Ishikawa (cell line): ENCODE results near the gene CAMK1D.

Source experiments
- CEBPB ChIP-seq: IDR thresholded peaks from 2 replicates; pipeline ENCODE4 v1.6.1; 2012
- CREB1 ChIP-seq: IDR thresholded peaks from 2 replicates; pipeline ENCODE4 v1.6.1; 2012; ENCODE audit warnings: low read depth
- EGR1 ChIP-seq: IDR thresholded peaks from 2 replicates; pipeline ENCODE4 v1.6.1; 2012
- EP300 ChIP-seq: IDR thresholded peaks from 2 replicates; pipeline ENCODE4 v1.6.1; 2012; ENCODE audit warnings: borderline replicate concordance
- FOXM1 ChIP-seq: IDR thresholded peaks from 2 replicates; pipeline ENCODE4 v1.6.1; 2012; ENCODE audit warnings: low read depth, borderline replicate concordance
- MAX ChIP-seq: IDR thresholded peaks from 2 replicates; pipeline ENCODE4 v1.6.1; 2012
- NFIC ChIP-seq: IDR thresholded peaks from 2 replicates; pipeline ENCODE4 v1.6.1; 2012
- RAD21 ChIP-seq: IDR thresholded peaks from 2 replicates; pipeline ENCODE4 v1.6.1; 2012; ENCODE audit warnings: low read depth
- REST ChIP-seq: IDR thresholded peaks from 2 replicates; pipeline ENCODE4 v1.6.1; 2012; ENCODE audit warnings: low read depth, mild to moderate bottlenecking
- TAF1 ChIP-seq: IDR thresholded peaks from 2 replicates; pipeline ENCODE4 v1.6.1; 2012; ENCODE audit warnings: low read depth, mild to moderate bottlenecking
- TCF12 ChIP-seq: IDR thresholded peaks from 2 replicates; pipeline ENCODE4 v1.6.1; 2012; ENCODE audit warnings: low read depth
- TEAD4 ChIP-seq: IDR thresholded peaks from 2 replicates; pipeline ENCODE4 v1.6.1; 2012
- USF1 ChIP-seq: IDR thresholded peaks from 2 replicates; pipeline ENCODE4 v1.6.1; 2012
- YY1 ChIP-seq: IDR thresholded peaks from 2 replicates; pipeline ENCODE4 v1.6.1; 2012; ENCODE audit warnings: low read depth
- ZBTB7A ChIP-seq: IDR thresholded peaks from 2 replicates; pipeline ENCODE4 v1.6.1; 2012; ENCODE audit warnings: low read depth

CAMK1D gene

GRCh38 chr10:12844811-12845483, 495.6 kb downstream of the CAMK1D start:
- TF ChIP-seq NFIC (peak; percentile 76), RAD21 (peak; percentile 1; the same call in 1 of the 2 replicates), TEAD4 (peak; percentile 85), ZBTB7A (no peak), TCF12 (peak; percentile 39; the same call in 1 of the 2 replicates), EGR1 (no peak), CEBPB (no peak), FOXM1 (peak; percentile 22; the same call in 1 of the 2 replicates), REST (no peak), CREB1 (no peak), USF1 (no peak), MAX (peak; percentile 22; the same call in 1 of the 2 replicates), EP300 (peak; percentile 34; the same call in 1 of the 2 replicates), YY1 (no peak), TAF1 (no peak)

DNA sequence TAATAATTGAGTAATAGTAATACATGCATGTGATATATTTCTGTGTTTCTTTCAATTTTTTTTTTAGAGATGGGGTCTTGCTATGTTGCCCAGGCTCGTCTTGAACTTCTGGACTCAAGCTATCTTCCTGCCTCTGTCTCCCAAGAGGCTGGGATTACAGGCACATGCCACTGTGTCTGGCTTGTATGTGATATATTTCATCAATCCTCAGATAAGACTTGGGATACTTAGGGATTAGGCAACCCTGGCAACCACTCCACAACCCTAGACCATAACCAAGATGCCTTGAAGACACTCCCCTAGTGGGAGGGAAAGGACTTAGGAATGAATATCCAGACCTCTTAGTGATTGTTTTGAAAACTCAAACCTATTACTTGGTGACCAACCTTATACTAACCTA, 497.4 kb downstream of the CAMK1D start:
- no peak for TF ChIP-seq TEAD4
- no peak for TF ChIP-seq RAD21
- no peak for TF ChIP-seq CREB1
- TF ChIP-seq EP300 = no peak
- no peak for TF ChIP-seq EGR1
- no peak for TF ChIP-seq ZBTB7A
- no peak for TF ChIP-seq TCF12
- TF ChIP-seq FOXM1 = no peak
- no peak for TF ChIP-seq REST
- TF ChIP-seq TAF1 = no peak
- no peak for TF ChIP-seq USF1
- no peak for TF ChIP-seq MAX
- no peak for TF ChIP-seq NFIC
- no peak for TF ChIP-seq YY1
- TF ChIP-seq CEBPB = no peak

DNA sequence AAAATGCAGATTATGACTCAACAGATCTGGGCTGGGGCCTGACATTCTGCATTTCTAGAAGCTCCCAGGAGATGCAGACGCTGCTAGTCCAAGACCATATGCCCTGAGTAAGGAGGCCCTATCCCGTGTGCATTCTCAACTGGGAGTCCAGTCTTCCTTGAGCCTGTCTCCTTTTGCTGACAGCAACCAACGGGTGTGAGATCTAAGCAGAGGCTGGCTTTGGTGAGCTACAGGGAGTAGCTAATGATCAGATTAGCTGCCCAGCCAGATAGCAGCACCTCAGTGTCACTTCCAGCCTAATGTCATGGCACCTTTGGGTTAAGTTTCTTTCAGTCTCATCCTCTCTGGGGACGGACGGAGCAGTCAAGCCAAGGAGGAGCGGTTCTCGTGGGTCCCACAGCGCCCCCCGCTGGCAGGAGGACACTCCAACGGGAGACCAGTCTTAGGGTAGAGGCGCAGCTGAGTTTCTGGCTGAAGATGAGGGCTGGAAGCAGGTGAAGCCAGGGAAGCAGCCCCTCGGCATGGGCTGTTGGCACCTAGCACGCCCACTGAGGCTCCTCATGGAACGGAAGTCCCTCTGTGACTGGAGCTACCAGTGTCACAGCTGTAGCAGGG, 498.1 kb downstream of the CAMK1D start:
- no peak for TF ChIP-seq TCF12
- no peak for TF ChIP-seq REST
- TF ChIP-seq CREB1 = no peak
- TF ChIP-seq TEAD4 = no peak
- no peak for TF ChIP-seq EP300
- TF ChIP-seq CEBPB = no peak
- TF ChIP-seq NFIC = no peak
- no peak for TF ChIP-seq ZBTB7A
- TF ChIP-seq FOXM1 = no peak
- no peak for TF ChIP-seq YY1
- TF ChIP-seq EGR1 = no peak
- no peak for TF ChIP-seq MAX
- TF ChIP-seq TAF1 = no peak
- TF ChIP-seq USF1 = no peak
- no peak; the same call in 1 of the 2 replicates for TF ChIP-seq RAD21
